GM12872 (cell line): Measurements from ENCODE around the gene FUBP3.

Source experiments
- TF ChIP-seq, protein P1 (sequence below): IDR thresholded peaks from 3 replicates; pipeline ENCODE4 v1.5.1; 2011; ENCODE audit warnings: low read depth, mild to moderate bottlenecking, low read length, moderate library complexity; ENCODE audit not compliant: insufficient read depth

FUBP3 gene

DNA sequence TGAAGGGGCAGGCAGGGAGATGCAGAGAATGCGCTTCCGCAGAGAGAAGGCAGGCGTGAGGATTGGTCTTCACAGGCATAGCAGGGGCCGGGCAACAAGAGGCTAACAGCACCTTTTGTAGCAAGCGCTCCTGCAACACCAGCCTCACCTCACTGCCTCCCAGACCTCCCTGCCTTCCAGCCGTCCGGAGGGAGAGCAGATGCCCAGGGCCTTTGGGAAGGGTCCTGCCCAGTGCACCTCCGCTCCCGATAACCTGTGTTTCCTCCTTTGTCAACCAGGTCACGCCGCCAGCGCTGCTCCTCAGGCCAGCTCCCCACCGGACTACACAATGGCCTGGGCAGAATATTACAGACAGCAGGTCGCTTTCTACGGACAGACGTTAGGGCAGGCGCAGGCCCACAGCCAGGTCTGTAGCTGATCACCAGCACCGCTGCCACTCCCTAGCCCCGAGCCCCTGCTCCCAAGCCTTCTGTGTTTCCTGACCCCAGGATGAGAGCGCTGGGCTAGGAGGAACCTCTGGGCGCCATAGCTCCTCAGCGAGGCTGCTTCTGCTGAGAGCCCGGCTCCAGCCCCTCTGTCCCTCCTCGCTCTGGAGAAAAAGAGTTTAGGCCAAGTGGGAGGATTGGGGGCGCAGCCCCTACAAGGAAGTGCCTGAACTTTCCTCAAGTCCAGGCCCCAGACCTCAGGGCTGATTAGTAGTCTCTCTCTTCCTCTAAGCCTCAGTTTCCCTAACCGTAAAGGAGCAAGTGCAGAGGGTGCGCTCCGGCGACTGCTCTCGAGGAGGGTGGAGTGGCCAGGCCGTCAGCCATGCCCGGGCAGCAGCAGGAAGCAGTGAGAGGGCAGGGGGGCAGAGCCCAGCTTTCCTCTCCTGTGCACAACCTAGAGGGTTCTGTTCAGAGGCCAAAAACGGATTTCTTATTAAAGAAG lies 56.6 kb downstream of the FUBP3 start:
- TF ChIP-seq, protein P1, sequence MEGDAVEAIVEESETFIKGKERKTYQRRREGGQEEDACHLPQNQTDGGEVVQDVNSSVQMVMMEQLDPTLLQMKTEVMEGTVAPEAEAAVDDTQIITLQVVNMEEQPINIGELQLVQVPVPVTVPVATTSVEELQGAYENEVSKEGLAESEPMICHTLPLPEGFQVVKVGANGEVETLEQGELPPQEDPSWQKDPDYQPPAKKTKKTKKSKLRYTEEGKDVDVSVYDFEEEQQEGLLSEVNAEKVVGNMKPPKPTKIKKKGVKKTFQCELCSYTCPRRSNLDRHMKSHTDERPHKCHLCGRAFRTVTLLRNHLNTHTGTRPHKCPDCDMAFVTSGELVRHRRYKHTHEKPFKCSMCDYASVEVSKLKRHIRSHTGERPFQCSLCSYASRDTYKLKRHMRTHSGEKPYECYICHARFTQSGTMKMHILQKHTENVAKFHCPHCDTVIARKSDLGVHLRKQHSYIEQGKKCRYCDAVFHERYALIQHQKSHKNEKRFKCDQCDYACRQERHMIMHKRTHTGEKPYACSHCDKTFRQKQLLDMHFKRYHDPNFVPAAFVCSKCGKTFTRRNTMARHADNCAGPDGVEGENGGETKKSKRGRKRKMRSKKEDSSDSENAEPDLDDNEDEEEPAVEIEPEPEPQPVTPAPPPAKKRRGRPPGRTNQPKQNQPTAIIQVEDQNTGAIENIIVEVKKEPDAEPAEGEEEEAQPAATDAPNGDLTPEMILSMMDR: no peak

GRCh38 chr9:130636648-130637020 lies 57.3 kb downstream of the FUBP3 start:
- TF ChIP-seq, protein P1: no peak

- TF ChIP-seq, protein P1: no peak
These were observed 59.1 kb downstream of the FUBP3 start for GRCh38 chr9:130638284-130639123.

DNA sequence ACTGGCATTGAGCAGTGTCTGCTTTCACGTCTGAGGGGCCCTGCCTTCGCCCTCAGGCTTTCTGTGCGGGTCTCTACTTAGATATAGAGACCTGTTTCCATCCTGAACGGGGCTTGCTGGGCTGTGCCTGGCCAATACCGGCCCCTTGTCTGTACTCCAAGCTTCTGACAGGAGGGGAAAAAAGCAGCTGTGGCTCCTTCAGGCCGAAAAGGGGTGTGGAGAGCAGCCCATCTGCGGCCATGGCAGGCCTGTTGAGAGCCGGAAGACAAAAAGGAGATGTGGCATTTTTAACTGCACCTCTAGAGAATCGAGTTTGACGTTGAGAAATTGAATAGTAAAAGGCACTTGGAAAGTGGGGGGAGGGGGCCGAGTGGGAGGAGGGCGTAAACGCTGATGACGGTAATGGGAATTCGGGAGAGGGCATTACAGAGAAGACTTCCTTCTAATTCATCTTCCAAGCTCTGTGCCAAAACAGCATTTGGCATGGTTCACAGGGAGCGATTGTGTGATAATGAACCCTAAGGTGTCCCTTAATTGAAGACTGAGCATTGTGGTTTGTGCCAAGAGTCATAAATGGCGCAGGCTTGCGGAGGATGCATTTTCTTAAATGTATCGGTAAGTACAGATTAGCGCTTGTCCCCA lies 59.9 kb downstream of the FUBP3 start:
- TF ChIP-seq, protein P1: no peak

DNA sequence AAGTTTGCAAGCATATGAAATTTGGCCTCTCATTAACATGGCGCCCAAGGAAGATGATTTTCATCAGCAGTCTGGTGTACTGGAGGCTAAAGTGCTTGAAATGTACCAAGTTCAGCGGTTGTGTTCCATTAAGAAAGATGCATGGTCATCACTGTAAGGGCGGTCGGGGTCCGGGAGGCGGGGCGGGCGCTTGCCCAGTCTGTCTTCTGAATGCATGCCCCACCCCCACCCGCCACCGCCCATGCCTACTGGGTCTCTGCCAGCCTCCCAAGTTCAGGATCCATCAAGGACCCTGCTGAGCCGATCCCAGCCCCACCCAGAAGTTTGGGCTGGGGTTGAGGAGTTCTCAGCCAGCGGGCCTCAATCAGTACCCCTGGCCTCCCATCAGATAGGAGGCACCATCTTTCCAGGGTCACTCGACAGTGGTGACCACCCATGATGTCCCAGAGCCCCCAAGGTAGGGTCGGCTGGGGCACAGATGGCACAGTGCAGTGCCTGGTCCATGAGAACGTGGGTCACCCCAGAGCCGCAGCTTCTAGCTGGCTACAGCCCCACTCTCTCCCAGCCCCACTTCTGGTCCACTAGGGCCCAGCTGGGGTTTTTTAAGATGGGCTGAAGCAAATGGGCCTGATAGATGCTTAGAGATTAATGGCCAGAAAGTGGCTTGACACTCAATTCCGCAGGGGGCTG lies 60.6 kb downstream of the FUBP3 start:
- TF ChIP-seq, protein P1: no peak

DNA sequence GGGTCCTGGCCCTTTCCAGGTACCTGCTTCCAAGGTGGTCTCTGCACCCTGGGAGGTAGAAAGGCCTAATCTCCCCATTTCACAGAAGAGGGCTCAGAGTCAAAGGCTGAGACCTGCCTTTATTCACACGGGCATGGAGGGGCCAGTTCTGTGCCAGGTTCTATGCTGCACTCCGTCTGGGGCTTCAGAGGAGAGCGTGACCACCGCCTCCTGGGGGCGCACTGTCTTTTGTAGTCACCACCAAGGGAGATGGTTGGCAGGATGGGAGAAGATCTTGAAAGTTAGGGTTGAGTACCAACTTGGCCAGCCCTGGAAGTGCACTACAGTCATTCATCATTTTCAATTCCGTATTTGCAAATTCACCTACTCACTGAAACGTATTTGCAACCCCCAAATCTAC lies 61.3 kb downstream of the FUBP3 start:
- TF ChIP-seq, protein P1: no peak
